ENCODE measurements around the gene ARHGAP23. TPM values are rescaled to one million over a fixed set of nuclear protein-coding genes. Genes with fewer than 3 reads are reported as not detected.
"Not testable (repeated sequence)": the region's sequence is repeated elsewhere in the genome, so short reads cannot be mapped to it uniquely, and the experiment has no call there.

The ARHGAP23 gene
- total RNA-seq, 1 experiment from 2014 or later: 40.0 TPM

GRCh38 chr17:38510421-38511149, 82.3 kb downstream of the ARHGAP23 start:
- no peak for DNase-seq (ENCODE audit: low read depth)

- DNase-seq (ENCODE audit: low read depth): peak; percentile 38
Observed at GRCh38 chr17:38511150-38512108, 83.2 kb downstream of the ARHGAP23 start.

- no peak for DNase-seq (ENCODE audit: low read depth)
Observed at GRCh38 chr17:38512473-38513058, 84.3 kb downstream of the ARHGAP23 start.

DNA sequence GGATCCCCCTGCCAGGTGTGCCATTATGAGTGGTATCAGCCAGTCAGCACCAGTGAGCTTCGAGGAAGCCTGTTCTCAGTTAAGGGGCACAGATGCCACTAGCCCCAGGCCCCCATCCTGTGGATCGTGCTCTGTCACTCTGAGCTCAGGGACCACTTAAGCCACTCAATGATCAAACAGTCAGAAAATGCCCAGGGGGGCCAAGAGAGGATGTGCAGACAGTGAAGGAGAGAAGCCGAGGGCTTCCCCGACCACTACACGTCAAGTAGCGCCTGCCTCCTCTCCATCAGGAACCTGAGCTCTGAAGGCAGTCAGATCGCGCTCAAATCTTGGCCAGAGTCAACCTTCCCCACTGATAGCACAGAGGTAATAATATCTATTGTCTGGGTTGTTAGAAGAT, 98.3 kb downstream of the ARHGAP23 start:
- not testable (repeated sequence) for DNase-seq (ENCODE audit: low read depth)

DNA sequence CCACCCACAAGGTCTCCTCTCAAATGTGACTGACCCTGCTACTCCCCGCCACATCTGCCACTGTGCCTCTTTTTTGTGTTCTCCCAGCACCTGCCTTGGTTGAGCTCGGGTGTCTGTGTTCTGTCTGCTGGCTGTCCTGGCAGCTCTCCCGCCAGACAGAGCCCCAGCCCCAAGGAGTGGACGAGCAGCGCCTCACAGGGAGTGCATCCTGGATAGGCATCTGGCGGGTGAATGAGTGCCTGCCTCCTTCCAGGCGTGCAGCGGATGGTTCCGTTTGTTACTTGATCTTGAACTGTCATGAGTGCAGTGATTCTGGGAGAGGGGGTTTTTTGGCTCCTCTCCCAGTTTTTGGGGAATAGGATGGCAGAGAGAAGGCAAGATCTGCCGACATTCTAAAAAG, 99.9 kb downstream of the ARHGAP23 start:
- DNase-seq (ENCODE audit: low read depth): not testable (repeated sequence)

DNA sequence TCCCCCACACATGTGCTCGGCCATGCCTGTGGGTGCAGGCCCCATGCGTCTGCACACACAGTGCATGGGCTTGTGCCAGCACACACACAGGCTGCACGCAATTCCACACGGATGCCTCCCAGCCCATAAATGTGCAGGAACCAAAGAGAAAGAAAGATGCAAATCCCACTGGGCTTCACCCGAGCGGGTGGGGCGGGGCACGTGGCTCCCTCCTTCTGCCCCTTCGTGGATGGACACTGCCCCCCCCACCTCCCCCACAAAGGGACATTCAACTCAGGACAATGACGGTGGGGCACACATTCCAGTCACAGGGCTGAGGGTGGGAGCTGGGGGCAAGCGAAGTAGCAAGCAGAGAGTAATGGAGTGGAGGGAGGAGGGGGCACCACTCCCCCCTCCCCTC, 102.6 kb downstream of the ARHGAP23 start:
- not testable (repeated sequence) for DNase-seq (ENCODE audit: low read depth)

GRCh38 chr17:38531761-38532160, 103.5 kb downstream of the ARHGAP23 start:
- not testable (repeated sequence) for DNase-seq (ENCODE audit: low read depth)

DNA sequence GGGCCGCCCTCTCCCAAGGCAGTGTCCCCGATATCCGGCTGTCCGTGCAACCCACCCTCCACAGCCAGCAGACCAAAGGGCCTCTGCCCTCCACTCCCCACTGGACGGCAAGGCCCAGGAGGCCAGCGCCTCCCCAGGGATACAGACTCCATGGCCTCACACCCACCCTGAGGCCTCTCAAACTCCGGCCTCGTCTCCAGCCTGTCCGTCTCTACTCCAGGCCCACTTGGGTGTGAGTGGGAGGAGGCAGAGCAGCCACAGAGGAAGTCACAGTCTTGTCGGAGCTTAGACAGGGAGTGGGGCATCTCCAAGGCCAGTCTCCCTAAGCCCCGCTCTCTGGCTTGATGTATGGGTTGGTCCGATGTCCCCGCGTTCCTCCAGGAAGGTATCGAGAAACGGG, 104.2 kb downstream of the ARHGAP23 start:
- DNase-seq (ENCODE audit: low read depth): no peak

GRCh38 chr17:38533241-38533640, 105.0 kb downstream of the ARHGAP23 start:
- DNase-seq (ENCODE audit: low read depth): no peak

GRCh38 chr17:38533866-38534497, 105.7 kb downstream of the ARHGAP23 start:
- DNase-seq (ENCODE audit: low read depth): no peak

DNA sequence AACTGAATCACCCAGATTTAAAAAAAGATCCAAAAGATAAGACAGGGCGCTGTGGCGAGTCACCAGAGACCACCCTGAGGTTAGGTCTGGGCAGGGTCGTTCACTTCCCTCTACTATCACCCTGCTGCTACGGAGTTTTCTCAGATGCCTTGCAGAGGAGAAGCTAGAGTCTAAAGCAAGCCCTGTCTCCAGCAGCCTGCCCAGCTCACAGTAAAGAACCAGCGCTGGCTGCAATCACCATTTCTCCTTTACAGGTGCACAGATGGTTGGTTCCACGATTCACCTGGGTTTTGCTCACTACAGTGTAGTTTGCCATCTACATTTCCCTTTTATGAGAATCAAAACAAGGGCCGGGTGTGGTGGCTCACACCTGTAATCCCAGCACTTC, 106.2 kb downstream of the ARHGAP23 start:
- no peak for DNase-seq (ENCODE audit: low read depth)

DNA sequence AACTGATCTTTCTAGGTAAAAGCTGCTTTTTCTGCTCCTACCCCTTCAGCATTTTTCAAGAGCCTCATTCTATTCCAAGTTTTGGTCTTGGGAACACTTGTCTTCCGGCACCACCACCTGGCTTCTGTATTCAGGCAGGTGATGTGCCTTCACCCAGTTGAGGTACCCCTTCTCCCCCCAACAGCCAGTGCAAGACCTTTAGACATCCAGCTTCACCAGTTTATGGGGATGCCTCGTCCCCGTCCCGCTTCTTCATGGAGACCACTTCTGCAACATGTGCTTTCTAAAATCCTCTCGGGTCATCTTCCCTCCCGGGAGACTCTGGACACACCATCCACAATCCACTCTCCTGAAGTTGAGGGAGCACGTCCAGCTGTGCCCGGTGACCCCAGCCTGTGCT, 107.6 kb downstream of the ARHGAP23 start:
- DNase-seq (ENCODE audit: low read depth): no peak

- no peak for DNase-seq (ENCODE audit: low read depth)
Observed at GRCh38 chr17:38536661-38537060, 108.4 kb downstream of the ARHGAP23 start.

GRCh38 chr17:38538906-38539305, 110.6 kb downstream of the ARHGAP23 start:
- no peak for DNase-seq (ENCODE audit: low read depth)

DNA sequence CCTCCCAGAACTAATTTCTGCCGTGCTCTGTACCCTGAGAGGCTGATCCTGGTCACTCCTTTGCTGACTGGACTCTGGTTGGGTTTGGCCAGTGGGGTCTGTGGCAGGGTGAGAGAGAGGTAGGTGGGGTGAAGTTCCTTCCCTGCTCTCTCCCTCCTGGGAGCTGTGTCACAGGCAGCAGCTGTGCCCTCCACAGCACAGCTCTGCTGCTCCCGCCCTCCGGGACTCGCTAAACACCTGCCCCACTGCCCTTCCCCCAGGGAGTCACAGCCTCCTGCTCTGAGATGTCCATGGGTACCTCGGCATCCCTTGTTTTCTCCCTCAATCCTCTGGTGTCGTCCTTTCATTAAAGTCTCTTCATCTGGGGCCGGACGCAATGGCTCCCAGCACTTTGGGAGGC, 111.1 kb downstream of the ARHGAP23 start:
- DNase-seq (ENCODE audit: low read depth): no peak

DNA sequence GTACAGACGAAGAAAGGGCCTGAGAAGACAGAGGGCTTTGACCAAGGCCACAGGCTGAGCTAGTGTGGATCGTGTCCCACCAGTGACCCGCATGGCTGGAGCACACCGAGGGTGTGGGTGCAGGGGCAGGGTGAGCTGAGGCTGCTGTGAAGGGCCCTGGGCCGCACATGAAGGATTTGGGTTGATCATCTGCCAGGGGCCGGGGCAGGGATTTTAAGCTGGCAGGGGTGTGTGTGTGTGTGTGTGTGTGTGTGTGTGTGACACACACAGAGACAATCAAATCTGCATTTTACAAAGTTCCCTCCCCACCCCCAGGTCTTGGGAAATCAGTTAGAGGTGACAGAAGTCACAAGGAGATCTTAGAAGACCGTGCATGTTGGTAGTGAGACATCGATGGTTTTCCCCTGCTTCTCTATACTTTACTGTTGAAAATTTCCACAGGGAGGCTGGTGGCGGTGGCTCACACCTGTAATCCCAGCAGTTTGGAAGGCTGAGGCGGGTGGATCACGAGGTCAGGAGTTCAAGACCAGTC, 112.3 kb downstream of the ARHGAP23 start:
- DNase-seq (ENCODE audit: low read depth): no peak

DNA sequence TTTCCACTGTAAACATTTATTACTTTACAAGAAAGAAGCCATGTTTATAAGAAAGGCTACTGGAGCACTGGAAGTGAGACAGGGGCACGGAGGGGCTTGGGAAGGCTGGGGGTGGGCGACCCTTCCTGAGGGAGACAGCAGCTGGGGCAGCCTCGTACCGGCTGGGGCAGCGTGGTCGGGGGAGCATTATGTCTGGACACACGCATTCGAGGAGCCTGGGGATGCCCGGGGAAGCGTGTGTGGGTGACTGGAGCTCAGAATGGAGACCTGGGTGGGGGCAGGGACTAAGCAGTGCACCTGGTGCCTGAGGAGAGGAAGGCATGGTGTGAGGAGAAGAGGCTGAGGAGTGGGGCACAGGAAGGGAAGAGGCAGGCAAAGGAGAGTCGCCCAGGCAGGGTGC, 113.0 kb downstream of the ARHGAP23 start:
- DNase-seq (ENCODE audit: low read depth): no peak

- DNase-seq (ENCODE audit: low read depth): no peak
Observed at GRCh38 chr17:38542286-38542685, 114.0 kb downstream of the ARHGAP23 start.

DNA sequence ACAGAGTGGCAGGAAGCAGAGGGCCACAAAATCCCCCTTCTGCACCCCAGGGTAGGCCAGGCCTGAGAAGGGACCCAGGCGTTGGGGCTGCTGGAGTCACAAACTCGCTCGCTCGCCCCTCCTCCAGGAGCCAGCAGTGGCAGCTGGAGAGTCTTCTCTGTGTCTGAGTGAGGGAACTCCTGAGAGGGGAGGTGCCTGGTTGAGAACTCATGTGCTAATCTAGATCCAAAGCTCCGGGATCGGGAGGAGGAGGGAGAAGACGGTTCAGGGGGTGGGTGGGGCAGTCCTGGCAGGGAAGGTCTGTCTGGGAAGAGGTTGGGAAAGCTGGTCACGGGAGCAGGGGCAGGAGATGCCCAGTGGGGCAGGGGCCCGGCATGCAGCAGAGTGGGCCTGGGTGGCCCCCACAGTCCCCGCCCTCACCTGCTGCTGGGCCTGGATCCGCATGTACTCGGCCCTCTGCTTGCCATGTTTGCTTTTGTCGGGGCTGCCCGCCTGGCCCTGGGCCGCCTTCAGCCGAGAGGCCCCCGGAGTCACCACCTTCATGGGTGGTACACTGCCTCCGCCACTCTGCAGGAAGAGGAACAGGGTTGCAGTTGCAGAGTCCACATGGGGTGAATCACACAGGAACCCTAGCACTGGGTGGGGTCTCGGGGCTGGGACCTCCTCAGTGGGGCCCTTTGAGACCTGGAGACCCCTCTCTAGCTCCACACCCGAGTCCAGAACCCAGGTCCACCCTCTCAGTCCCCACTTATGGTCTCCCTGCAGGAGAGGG, 115.3 kb downstream of the ARHGAP23 start:
- DNase-seq (ENCODE audit: low read depth): no peak

GRCh38 chr17:38544175-38544838, 116.0 kb downstream of the ARHGAP23 start:
- DNase-seq (ENCODE audit: low read depth): no peak

All from HT1080 (cell line).